ENCODE data around the gene RSPH6A. TPM values are rescaled to one million over a fixed set of nuclear protein-coding genes. Genes with fewer than 3 reads are reported as not detected.

RSPH6A gene
- total RNA-seq, 1 donor from 2014 or later = not detected

- FAIRE-seq (no peak), DNase-seq (ENCODE audit: low spot score in 2 of 2) (no peak)
These were observed 11.1 kb upstream of the RSPH6A start for GRCh38 chr19:45825917-45826893.

GRCh38 chr19:45825263-45825605 is 10.1 kb upstream of the RSPH6A start:
- FAIRE-seq = no peak

GRCh38 chr19:45824531-45825262 is 9.6 kb upstream of the RSPH6A start:
- FAIRE-seq = no peak
- DNase-seq (ENCODE audit: low spot score in 2 of 2) = no peak

More at GRCh38 chr19:45825263-45825605, 10.1 kb upstream of the RSPH6A start:
- DNase-seq (ENCODE audit: low spot score in 2 of 2) = no peak

GRCh38 chr19:45824041-45824471 is 8.9 kb upstream of the RSPH6A start:
- DNase-seq (ENCODE audit: low spot score in 2 of 2) (peak in 1 of 2 donors; percentile 71), FAIRE-seq (no peak)

GRCh38 chr19:45823182-45823581 is 8.1 kb upstream of the RSPH6A start:
- DNase-seq (ENCODE audit: low spot score in 2 of 2) = no peak
- FAIRE-seq = no peak

GRCh38 chr19:45822716-45823115 is 7.6 kb upstream of the RSPH6A start:
- DNase-seq (ENCODE audit: low spot score in 2 of 2) (no peak), FAIRE-seq (no peak)

GRCh38 chr19:45821570-45821969 is 6.5 kb upstream of the RSPH6A start:
- FAIRE-seq (no peak), DNase-seq (ENCODE audit: low spot score in 2 of 2) (no peak)

GRCh38 chr19:45821103-45821521 is 6.0 kb upstream of the RSPH6A start:
- DNase-seq (ENCODE audit: low spot score in 2 of 2) (no peak), FAIRE-seq (no peak)

- DNase-seq (ENCODE audit: low spot score in 2 of 2) = no peak
- FAIRE-seq = no peak
These were observed 5.5 kb upstream of the RSPH6A start for GRCh38 chr19:45820413-45821102.

- no peak for DNase-seq (ENCODE audit: low spot score in 2 of 2)
- no peak for FAIRE-seq
These were observed 4.7 kb upstream of the RSPH6A start for GRCh38 chr19:45819769-45820168.

- DNase-seq (ENCODE audit: low spot score in 2 of 2) = no peak
- FAIRE-seq = no peak
These were observed 2.7 kb upstream of the RSPH6A start for GRCh38 chr19:45817725-45818301.

- DNase-seq (ENCODE audit: low spot score in 2 of 2) (peak; percentile 87 to 98), FAIRE-seq (no peak)
These were observed 2.1 kb upstream of the RSPH6A start for GRCh38 chr19:45817010-45817724.

GRCh38 chr19:45816236-45817009 is 1.3 kb upstream of the RSPH6A start:
- FAIRE-seq (no peak), DNase-seq (ENCODE audit: low spot score in 2 of 2) (no peak)

- no peak for DNase-seq (ENCODE audit: low spot score in 2 of 2)
- FAIRE-seq = no peak
These were observed 541 bp upstream of the RSPH6A start for GRCh38 chr19:45815481-45816216.

- no peak for FAIRE-seq
- DNase-seq (ENCODE audit: low spot score in 2 of 2) = no peak
These were observed 835 bp downstream of the RSPH6A start for GRCh38 chr19:45814166-45814780.

- no peak for DNase-seq (ENCODE audit: low spot score in 2 of 2)
- FAIRE-seq = no peak
These were observed 2.8 kb downstream of the RSPH6A start for GRCh38 chr19:45812297-45812696.

- FAIRE-seq (no peak), DNase-seq (ENCODE audit: low spot score in 2 of 2) (no peak)
These were observed 5.4 kb downstream of the RSPH6A start for GRCh38 chr19:45809643-45810159.

GRCh38 chr19:45805719-45806118 is 9.4 kb downstream of the RSPH6A start:
- no peak for FAIRE-seq
- DNase-seq (ENCODE audit: low spot score in 2 of 2) = no peak

Data from frontal cortex (tissue), 4 donors.